HUDEP-2 (cell line): ENCODE results near the gene SSBP3.

Experiments
- DNase-seq, 76 experiments: peaks; one replicate each; lab custom pipeline; 2025; ENCODE audit not compliant: unreplicated experiment in 76 of 76; lab: John Stamatoyannopoulos, UW

The SSBP3 gene

DNA sequence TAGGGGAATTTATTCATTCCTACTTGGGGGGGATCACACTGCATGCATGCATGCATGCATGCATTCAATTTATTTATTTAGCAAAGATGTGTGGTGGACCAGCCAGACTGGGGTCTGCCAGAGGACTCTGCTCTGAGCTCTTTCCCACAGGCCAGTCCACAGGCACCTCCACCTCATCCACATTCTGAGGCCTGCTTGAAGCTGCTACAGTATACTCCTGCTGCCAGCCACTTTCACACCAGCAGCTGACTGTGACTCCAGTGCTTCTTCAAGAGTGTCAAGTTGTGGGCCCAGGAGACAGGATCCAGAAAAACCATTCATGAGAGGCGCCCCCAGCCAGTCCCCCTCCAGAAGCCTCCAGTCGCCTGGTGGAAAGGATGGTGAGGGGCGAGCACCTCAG lies 30.9 kb downstream of the SSBP3 start:
- DNase-seq = peak in 5 of 76 experiments; percentile 38 to 54 (median 42)

DNA sequence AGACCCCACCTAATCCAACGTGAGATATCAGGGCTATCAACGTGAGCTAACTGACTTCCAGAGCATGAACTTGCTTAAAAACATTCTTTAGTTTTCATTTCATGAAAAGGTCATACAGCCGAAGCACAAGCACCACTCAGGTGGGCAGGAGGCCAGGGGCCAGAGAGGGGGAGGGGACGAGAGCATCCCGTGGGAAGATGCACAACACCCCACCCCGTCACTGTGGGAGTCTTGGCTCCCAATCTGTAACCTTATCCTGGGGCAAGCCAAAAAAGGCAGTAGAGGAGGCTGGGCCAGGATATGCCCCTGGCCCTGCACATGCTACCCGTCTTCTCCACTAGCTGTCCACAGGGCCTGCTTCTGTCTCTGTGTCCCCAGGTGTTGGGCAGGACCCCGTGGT lies 31.4 kb downstream of the SSBP3 start:
- DNase-seq = no peak

- no peak for DNase-seq
These were observed 33.2 kb downstream of the SSBP3 start for GRCh38 chr1:54372978-54373377.

DNA sequence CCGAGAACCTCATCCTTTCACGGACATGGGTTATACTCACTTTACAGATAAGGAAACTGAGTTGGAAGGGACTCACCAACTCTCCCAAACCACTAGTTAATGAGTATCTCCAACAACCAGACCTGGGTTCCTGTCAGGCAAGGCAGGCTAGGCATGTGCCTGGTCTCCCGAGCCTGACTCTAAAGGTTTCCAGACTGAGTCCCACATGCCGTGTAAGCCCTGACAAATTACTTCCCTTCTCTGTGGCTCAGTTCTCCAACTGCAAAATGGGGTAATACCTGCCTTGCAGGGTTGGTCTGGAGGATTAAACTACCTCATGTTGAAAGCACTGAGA lies 34.3 kb downstream of the SSBP3 start:
- DNase-seq = peak in 37 of 76 experiments; percentile 20 to 87 (median 57)

DNA sequence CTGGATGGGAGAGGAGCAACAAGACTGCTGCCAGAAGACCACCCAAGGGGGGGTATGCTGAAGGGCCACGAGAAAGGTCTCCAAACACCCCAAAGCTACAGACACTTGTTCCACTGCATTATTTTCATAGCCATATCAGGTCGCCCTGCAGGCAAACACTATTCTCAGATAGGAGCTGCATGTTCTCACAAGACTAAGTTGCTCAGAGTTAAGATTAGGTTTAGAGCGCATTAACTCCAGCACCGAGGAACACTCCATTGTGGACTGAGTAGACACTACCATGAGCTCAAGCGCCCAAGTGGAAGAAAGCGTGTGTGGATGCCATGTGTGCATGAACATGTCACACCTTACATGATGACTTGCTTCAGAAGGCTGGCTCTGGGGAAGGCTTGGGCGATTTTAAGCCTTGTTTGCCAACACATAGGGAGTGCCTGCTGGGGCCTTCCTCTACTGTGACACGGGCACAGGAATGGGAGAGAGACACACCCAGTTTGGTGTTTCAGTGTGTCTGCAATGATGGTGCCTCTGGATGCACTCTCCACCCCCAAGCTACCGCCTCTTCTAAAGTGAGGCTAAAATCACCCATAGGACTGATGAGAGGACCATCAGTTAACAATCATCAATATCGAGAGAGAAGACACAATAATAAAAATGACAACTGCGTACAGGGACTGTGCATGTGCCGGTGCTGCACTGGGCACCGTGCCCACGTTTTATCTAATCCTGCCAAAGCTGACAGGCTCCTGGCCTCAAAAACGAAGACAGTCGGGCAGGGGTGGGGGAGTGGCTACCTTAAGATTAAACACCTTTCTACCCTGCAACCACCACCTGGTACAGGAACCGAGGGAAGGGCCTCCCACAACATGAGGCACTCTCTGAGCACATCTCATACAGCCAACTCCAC lies 34.9 kb downstream of the SSBP3 start:
- DNase-seq = peak in 74 of 76 experiments; percentile 24 to 87 (median 69)

GRCh38 chr1:54370287-54370989 lies 35.8 kb downstream of the SSBP3 start:
- DNase-seq = no peak

DNA sequence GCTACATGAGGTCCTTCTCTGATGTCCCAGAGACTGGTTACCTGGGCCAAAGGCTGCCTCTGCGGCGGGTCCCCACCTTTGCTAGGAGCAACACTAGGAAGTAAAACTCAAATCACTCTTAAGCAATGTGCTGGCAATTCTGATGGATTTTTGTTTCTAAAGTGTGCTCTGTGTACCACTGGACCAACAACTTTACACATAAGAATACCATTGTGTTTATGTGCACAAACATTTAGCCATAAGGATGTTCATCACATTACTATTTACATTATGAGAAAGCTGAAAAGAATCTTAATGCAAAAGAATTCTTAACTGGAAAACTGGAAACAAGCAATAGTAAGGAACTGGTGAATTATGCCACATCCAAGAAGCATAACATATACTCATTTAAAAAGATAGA lies 38.6 kb downstream of the SSBP3 start:
- no peak for DNase-seq

DNA sequence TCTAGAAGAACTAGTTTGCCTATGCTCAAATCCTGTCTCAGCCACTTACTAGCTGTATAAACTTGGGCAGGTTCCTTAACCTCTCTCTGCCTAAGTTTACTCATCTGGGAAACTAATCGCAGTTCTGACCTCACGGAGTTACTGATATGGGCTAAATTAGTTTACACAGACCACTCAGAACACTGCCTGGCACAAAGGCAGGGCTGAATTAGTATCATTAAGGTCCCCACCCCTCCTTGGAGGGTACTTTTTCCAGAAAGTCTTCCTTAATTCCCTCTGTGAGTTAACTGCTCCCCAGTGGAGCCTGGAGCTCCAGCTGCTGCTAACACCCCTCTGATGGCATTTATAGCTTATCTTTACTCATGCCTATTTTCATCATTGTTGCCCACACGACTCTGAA lies 40.3 kb downstream of the SSBP3 start:
- DNase-seq = no peak

DNA sequence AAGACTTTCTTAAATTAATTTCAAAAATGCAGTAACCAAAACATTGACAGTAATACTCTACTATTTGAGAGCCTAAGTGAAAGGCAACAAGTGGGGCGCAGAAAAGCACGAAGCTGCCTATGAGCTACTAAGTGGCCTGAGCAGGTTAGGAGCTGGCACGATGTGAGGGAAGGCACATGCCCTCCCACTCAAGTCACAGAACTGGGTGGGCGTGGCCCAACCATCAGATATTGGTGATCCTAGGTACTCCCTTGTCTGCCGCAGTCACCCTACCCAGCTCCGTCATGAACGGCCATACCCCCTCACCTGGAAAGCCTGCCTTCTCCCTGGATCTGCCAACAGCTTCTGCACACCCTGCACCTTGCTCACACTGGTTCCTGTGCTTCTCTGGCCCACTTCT lies 40.8 kb downstream of the SSBP3 start:
- peak in 38 of 76 experiments; percentile 5 to 54 (median 26) for DNase-seq

- no peak for DNase-seq
These were observed 41.2 kb downstream of the SSBP3 start for GRCh38 chr1:54364995-54365394.

GRCh38 chr1:54364582-54364981 lies 41.6 kb downstream of the SSBP3 start:
- DNase-seq = no peak

DNA sequence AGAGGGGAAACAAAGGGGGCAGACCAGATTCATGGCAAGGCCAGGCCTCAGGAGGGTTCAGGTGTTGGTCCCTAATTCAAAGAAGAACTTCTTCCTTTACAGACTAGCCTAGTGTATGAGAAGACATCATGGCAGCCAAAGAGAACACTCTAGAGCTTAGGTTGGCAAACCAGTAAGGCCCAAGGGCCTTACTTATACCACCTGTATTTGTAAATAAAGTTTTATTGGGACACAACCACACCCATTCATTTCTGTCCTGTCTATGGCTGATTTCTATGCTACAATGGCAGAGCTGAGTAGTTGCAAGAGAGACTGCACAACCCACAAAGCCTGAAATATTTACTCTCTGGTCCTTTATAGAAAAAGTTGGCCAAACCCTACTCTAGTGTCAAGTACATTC lies 42.3 kb downstream of the SSBP3 start:
- DNase-seq = no peak

DNA sequence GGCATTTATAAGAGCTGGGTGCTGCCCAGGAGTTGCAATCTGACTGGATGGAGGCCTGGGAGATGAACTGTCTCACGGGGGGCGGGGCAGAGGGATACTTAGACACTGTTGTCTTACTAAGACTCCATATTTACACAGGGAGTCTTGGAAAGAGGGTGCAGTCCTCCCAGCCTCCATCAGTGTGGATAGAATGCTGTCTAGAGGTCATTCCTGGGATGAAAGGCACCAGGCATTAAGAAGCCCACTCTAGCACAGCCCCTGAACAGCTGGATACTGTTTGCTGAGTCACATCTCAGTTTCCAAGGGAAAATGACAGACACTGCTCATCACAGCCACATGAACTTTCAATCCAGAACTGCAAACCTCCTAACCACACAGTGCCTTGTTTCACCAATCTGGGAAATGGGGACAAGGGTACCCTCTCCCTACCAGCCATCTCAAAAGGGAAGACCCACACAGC lies 43.3 kb downstream of the SSBP3 start:
- no peak for DNase-seq

GRCh38 chr1:54361342-54361741 lies 44.9 kb downstream of the SSBP3 start:
- no peak for DNase-seq

GRCh38 chr1:54360165-54361005 lies 45.8 kb downstream of the SSBP3 start:
- DNase-seq = peak in 2 of 76 experiments; percentile 19 to 21

- DNase-seq = no peak
These were observed 46.6 kb downstream of the SSBP3 start for GRCh38 chr1:54359393-54360162.

DNA sequence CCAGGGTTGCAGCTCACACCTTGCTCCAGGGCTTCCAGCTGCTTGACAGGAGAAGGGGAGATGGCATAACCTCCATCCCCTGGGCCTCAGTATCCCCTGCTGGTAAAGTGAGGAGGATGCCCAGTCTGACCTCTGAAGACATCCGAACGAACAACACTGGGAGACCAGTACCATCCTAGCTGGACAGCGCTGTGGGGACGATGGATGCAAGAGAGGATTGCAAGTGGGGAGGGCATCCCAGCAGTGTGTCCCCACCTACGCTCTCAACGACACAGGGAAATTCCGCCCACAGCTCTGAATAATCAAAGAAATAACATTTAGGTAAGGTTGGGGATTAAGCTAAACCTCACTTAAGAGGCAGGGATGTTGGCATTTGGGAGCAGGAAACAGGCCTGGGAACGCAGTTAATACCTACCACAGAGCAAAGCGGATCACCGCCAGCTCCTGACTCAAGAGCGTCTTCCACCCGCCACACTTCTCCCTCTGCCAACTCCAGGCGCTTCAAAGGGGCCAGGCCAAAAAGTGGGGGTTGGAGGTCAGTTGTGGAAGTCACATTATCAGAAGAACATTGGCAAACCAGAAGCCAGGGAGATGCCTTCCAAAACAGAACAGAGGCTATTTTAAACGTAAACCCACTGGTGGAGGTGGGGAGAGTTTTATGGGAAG lies 47.6 kb downstream of the SSBP3 start:
- DNase-seq = no peak

DNA sequence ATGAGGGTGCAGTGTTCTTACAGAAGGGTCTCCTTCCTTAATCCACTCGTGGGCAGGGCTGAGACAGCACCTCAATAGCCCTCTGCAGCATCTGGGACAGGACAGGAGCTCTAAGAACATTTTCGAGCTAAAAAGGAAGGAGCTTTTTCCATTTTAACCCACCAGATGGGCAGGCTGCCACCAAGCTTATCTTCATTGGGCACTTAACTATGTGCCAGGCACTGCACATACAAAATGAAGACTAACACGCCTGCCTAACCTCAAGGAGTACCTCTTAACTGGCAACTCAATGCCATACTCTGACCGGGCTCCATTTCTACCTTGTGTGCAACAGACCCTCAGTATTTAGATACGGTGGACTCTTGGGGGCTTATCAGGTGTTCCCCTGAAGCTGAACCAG lies 48.2 kb downstream of the SSBP3 start:
- peak in 57 of 76 experiments; percentile 12 to 74 (median 46) for DNase-seq

GRCh38 chr1:54356680-54357147 lies 49.5 kb downstream of the SSBP3 start:
- no peak for DNase-seq
